Measurements from ENCODE around the gene PTPDC1.

DNA sequence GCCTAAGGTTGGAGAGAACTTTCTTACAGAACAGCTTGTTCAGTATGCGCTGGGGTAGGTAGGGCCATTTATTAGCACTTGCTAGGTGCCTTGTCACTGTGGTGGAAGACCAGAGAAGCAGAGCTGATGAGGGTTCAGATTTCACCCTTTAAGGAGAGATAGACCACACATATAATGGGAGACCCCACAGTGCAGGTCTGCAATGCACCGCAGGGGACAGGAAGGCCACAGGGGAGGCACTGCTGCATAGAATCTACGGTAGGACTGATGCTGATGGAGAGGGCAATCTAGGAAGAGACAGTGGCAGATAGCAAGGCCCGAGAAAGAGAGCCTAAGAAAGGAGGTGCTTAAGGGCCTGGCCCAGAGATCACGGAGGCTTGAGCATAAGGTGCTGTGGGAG is 64.2 kb downstream of the PTPDC1 start:
- TF ChIP-seq, protein P1, sequence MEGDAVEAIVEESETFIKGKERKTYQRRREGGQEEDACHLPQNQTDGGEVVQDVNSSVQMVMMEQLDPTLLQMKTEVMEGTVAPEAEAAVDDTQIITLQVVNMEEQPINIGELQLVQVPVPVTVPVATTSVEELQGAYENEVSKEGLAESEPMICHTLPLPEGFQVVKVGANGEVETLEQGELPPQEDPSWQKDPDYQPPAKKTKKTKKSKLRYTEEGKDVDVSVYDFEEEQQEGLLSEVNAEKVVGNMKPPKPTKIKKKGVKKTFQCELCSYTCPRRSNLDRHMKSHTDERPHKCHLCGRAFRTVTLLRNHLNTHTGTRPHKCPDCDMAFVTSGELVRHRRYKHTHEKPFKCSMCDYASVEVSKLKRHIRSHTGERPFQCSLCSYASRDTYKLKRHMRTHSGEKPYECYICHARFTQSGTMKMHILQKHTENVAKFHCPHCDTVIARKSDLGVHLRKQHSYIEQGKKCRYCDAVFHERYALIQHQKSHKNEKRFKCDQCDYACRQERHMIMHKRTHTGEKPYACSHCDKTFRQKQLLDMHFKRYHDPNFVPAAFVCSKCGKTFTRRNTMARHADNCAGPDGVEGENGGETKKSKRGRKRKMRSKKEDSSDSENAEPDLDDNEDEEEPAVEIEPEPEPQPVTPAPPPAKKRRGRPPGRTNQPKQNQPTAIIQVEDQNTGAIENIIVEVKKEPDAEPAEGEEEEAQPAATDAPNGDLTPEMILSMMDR (IDR thresholded peaks at IDR 0.05), result no peak
- no peak for TF ChIP-seq POLR2A (IDR thresholded peaks at IDR 0.05; ENCODE audit: low read depth)
- TF ChIP-seq POLR2AphosphoS5 (IDR thresholded peaks at IDR 0.05), result no peak
